K562 (cell line): ENCODE data around the gene LRRC4B. TPM values are rescaled to one million over a fixed set of nuclear protein-coding genes. Genes with fewer than 3 reads are reported as not detected.

Source experiments
- ATAC-seq: fragments of 200-7000 bp; cut with Tn5 transposase; 3 replicates; pipeline ENCODE4 v1.9.1; 2020; ENCODE audit warnings: moderate library complexity
- BruUV-seq: library from RNA; stranded (reverse); fragments of 400-500 nt; replicated peaks from 2 replicates; lab custom pipeline; 2021; lab: Mats Ljungman, UMichigan
- CTCF ChIA-PET: fragments of 300-600 bp; formaldehyde crosslinking; extraction: SDS; loops from one replicate; lab custom pipeline; 2021; ENCODE audit warnings: low intra/inter-chr PET ratio; lab: Yijun Ruan, JAX
- POLR2A ChIA-PET: fragments of 300-600, 350-650 bp; sonication (Branson Sonifier 250); formaldehyde crosslinking; extraction: SDS; loops from one replicate; lab custom pipeline; 2021; ENCODE audit warnings: antibody characterized with exemption, inconsistent platforms; lab: Yijun Ruan, JAX
- DNase-seq, 4 experiments: peaks; one replicate each; pipeline versions ENCODE4 v3.0.0 to v3.0.0-alpha.2; 2011 to 2018; ENCODE audit warnings: low spot score in 3 of 4, mixed read lengths in 3 of 4; ENCODE audit errors: extremely low read depth in 1 of 4
- FAIRE-seq: peaks from 2 replicates; lab custom pipeline; 2011; peaks lifted over from hg19 to GRCh38; lab: Jason Lieb, UNC
- H2AFZ ChIP-seq: 2 replicates; pipeline ENCODE4 v1.6.0; 2011; ENCODE audit warnings: low read depth, low read length, control low read depth, inconsistent platforms
- H3K27ac ChIP-seq: fragments of 200-600 bp; 3 replicates; pipeline ENCODE4 v1.8.0; 2011; ENCODE audit warnings: low read depth, mild to moderate bottlenecking, control low read depth, inconsistent platforms, low read length, moderate library complexity, mixed read lengths; ENCODE audit errors: extremely low read depth
- H3K27me3 ChIP-seq, 2 experiments: fragments of 300-600 bp in 1 of 2; 2 replicates in 1 of 2; 3 replicates in 1 of 2; pipeline versions ENCODE4 v1.6.0 to v1.8.0; 2011; ENCODE audit warnings: inconsistent platforms in 2 of 2, low read length in 2 of 2, mild to moderate bottlenecking in 1 of 2, mixed read lengths in 1 of 2, moderate library complexity in 1 of 2; ENCODE audit not compliant: control insufficient read depth in 2 of 2, insufficient read depth in 2 of 2
- H3K36me3 ChIP-seq: fragments of 300-600 bp; 3 replicates; pipeline ENCODE4 v1.8.0; 2011; ENCODE audit warnings: mild to moderate bottlenecking, low read length, inconsistent platforms; ENCODE audit not compliant: control insufficient read depth, insufficient read depth
- H3K4me1 ChIP-seq, 2 experiments: fragments of 200-600 bp in 1 of 2; replicated peaks in 1 of 2; 2 replicates in 1 of 2; 3 replicates in 1 of 2; pipeline versions ENCODE4 v1.5.1 to v1.8.0; 2011; ENCODE audit warnings: inconsistent platforms in 2 of 2, low read length in 2 of 2, mild to moderate bottlenecking in 1 of 2, mixed read lengths in 1 of 2, moderate library complexity in 1 of 2; ENCODE audit not compliant: control insufficient read depth in 2 of 2, insufficient read depth in 2 of 2
- H3K4me2 ChIP-seq: 2 replicates; pipeline ENCODE4 v1.6.1; 2011; ENCODE audit warnings: low read length, control low read depth, inconsistent platforms, mixed read lengths; ENCODE audit not compliant: insufficient read depth
- H3K4me3 ChIP-seq: fragments of 200-600 bp; sonication (generic), shearing (Covaris generic); 2 replicates; pipeline ENCODE4 v1.5.1; 2016; ENCODE audit warnings: control low read depth, inconsistent platforms
- H3K79me2 ChIP-seq: fragments of 200-600 bp; 3 replicates; pipeline ENCODE4 v1.8.0; 2011; ENCODE audit warnings: low read length, inconsistent platforms; ENCODE audit not compliant: control insufficient read depth, insufficient read depth
- H3K9ac ChIP-seq, 2 experiments: 2 replicates each; pipeline versions ENCODE4 v1.6.0 to v1.6.1; 2011; ENCODE audit warnings: low read depth in 2 of 2, low read length in 2 of 2, control low read depth in 1 of 2, inconsistent platforms in 1 of 2, mild to moderate bottlenecking in 1 of 2, mixed read lengths in 1 of 2; ENCODE audit not compliant: insufficient read depth in 1 of 2
- H3K9me1 ChIP-seq: one replicate; pipeline ENCODE4 v1.6.0; 2011; ENCODE audit warnings: inconsistent platforms, mild to moderate bottlenecking, low read length, moderate library complexity; ENCODE audit not compliant: control insufficient read depth, insufficient read depth
- H3K9me3 ChIP-seq: replicated peaks from 2 replicates; pipeline ENCODE4 v1.5.1; 2011; ENCODE audit warnings: low read depth, low read length, inconsistent platforms; ENCODE audit not compliant: control insufficient read depth, insufficient read depth
- H4K20me1 ChIP-seq: replicated peaks from 2 replicates; pipeline ENCODE4 v1.6.1; 2011; ENCODE audit warnings: low read length, inconsistent platforms, mixed read lengths; ENCODE audit not compliant: control insufficient read depth, insufficient read depth
- ARID1B ChIP-seq: fragments of 450-650 bp; IDR thresholded peaks from 2 replicates; pipeline ENCODE4 v1.6.1; 2016; ENCODE audit warnings: antibody characterized with exemption, mild to moderate bottlenecking, inconsistent platforms
- ATF3 ChIP-seq, 2 experiments: fragments of 450-650 bp in 1 of 2; sonication (generic) in 1 of 2; formaldehyde crosslinking in 1 of 2; IDR thresholded peaks in 1 of 2; conservative IDR thresholded peaks in 1 of 2; 2 replicates each; pipeline versions ENCODE4 v1.6.1 to v1.8.1; 2016 to 2023; ENCODE audit warnings: mild to moderate bottlenecking in 2 of 2, moderate library complexity in 2 of 2, inconsistent platforms in 1 of 2, missing genetic modification reagents in 1 of 2
- BCOR ChIP-seq: fragments of 450-650 bp; IDR thresholded peaks from 2 replicates; pipeline ENCODE4 v1.6.1; 2016
- DACH1 ChIP-seq: fragments of 450-650 bp; IDR thresholded peaks from 2 replicates; pipeline ENCODE4 v1.6.1; 2018; ENCODE audit not compliant: partially characterized antibody
- DLX4 ChIP-seq: fragments of 250-450 bp; sonication (Bioruptor Pico); IDR thresholded peaks from 2 replicates; pipeline ENCODE4 v1.6.1; 2021; ENCODE audit warnings: mild to moderate bottlenecking
- FOXO4 ChIP-seq: fragments of 450-650 bp; formaldehyde crosslinking; IDR thresholded peaks from 2 replicates; pipeline ENCODE4 v1.4.0; 2020; ENCODE audit warnings: mild to moderate bottlenecking, moderate library complexity
- HDAC1 ChIP-seq, 2 experiments: fragments of 450-650 bp; IDR thresholded peaks; 2 replicates each; pipeline ENCODE4 v1.6.1; 2016 to 2017; ENCODE audit warnings: inconsistent platforms in 1 of 2, mild to moderate bottlenecking in 1 of 2, moderate library complexity in 1 of 2
- HNRNPUL1 ChIP-seq: fragments of 200-400 bp; formaldehyde crosslinking; IDR thresholded peaks from 2 replicates; pipeline ENCODE4 v1.6.1; 2017; ENCODE audit warnings: low read length
- IRF2 ChIP-seq: sonication (generic); formaldehyde crosslinking; IDR thresholded peaks from 2 replicates; pipeline ENCODE4 v1.8.1; 2022; ENCODE audit warnings: mild to moderate bottlenecking, missing genetic modification reagents
- NFYB ChIP-seq: IDR thresholded peaks from 2 replicates; pipeline ENCODE4 v1.6.1; 2011; ENCODE audit warnings: mild to moderate bottlenecking, moderate library complexity; ENCODE audit not compliant: insufficient read length; ENCODE audit errors: extremely low read depth
- POLR2H ChIP-seq: IDR thresholded peaks from 2 replicates; pipeline ENCODE4 v1.6.1; 2016; ENCODE audit warnings: missing genetic modification characterization, low read depth, mild to moderate bottlenecking, control low read depth, missing compliant biosample characterization, moderate library complexity
- RBBP5 ChIP-seq: fragments of 200-600 bp; sonication (generic); IDR thresholded peaks from 2 replicates; pipeline ENCODE4 v1.6.1; 2012; ENCODE audit warnings: borderline replicate concordance, mild to moderate bottlenecking, low read length, control low read depth, inconsistent platforms; ENCODE audit not compliant: insufficient read depth, poor library complexity, severe bottlenecking
- SLC30A9 ChIP-seq: fragments of 250-450 bp; sonication (Bioruptor Pico); IDR thresholded peaks from 2 replicates; pipeline ENCODE4 v1.8.0; 2022; ENCODE audit warnings: mild to moderate bottlenecking, moderate library complexity
- ZNF133 ChIP-seq: fragments of 250-450 bp; sonication (Bioruptor Pico); IDR thresholded peaks from 2 replicates; pipeline ENCODE4 v1.4.0; 2020; ENCODE audit warnings: mild to moderate bottlenecking
- ZNF239 ChIP-seq: fragments of 250-450 bp; sonication (Bioruptor Pico); IDR thresholded peaks from 2 replicates; pipeline ENCODE4 v1.4.0; 2020; ENCODE audit warnings: mild to moderate bottlenecking
- ZNF76 ChIP-seq: fragments of 250-450 bp; sonication (Bioruptor Pico); IDR thresholded peaks from 2 replicates; pipeline ENCODE4 v1.4.0; 2020; ENCODE audit warnings: mild to moderate bottlenecking, moderate library complexity, borderline replicate concordance
- WGBS: fragments of 100-300 bp; shearing (Covaris generic); methylation state at CpG from one replicate; pipeline ENCODE4 v1.1.6; 2016; ENCODE audit warnings: low coverage, mixed read lengths; ENCODE audit not compliant: insufficient coverage; ENCODE audit errors: missing lambda C conversion rate; 5-methylcytosine and 5-hydroxymethylcytosine counted together
- in situ Hi-C: fragments of 300-500 bp; cut with MboI; formaldehyde crosslinking; loops from 4 replicates; pipeline ENCODE4 v1.15.0; 2018; ENCODE audit warnings: inconsistent platforms, mixed read lengths
- intact Hi-C: fragments of 100-400 bp; cut with micrococcal nuclease; formaldehyde crosslinking; loops from 2 replicates; pipeline ENCODE4 v1.14.2; 2022
- polyA plus RNA-seq, 8 experiments: library from polyadenylated mRNA; depleted of rRNA in 4 of 8; stranded (reverse) in 5 of 8; unstranded in 3 of 8; fragments of >200 nt; fragmentation: Nextera tagmentation in 2 of 8; fragmentation: Illumina TruSeq in 1 of 8; extraction: Ambion mirVana in 2 of 8; extraction: Trizol in 1 of 8; gene quantifications; 2 replicates each; pipeline versions ENCODE4 v1.2.1 to v1.2.3, GENCODE V29; 2011 to 2014; ENCODE audit warnings: inconsistent platforms in 1 of 8, missing spikeins in 1 of 8
- total RNA-seq, 7 experiments: library from RNA; depleted of rRNA in 6 of 7; stranded (reverse); fragments of >200 nt in 6 of 7; fragmentation: Illumina TruSeq in 2 of 7; extraction: Trizol in 2 of 7; gene quantifications; 2 replicates each; pipeline versions ENCODE4 v1.2.1 to v1.2.3, GENCODE V29; 2011 to 2021; ENCODE audit warnings: low replicate concordance in 1 of 7
- TF ChIP-seq, protein P1 (sequence below), 2 experiments: fragments of 250-450 bp in 1 of 2; fragments of 450-650 bp in 1 of 2; sonication (Bioruptor Pico) in 1 of 2; IDR thresholded peaks; 2 replicates each; pipeline versions ENCODE4 v1.6.1 to v1.8.0; 2016 to 2021; ENCODE audit warnings: mild to moderate bottlenecking in 2 of 2, moderate library complexity in 2 of 2, missing compliant biosample characterization in 1 of 2, missing genetic modification characterization in 1 of 2

The LRRC4B gene
- total and polyA plus RNA-seq, 9 of the 15 experiments (the other 6 are each of a cell fraction or from before 2014, with no cell fraction given) = 0.18 to 9.6 (median 2.9) TPM; not detected in 2

GRCh38 chr19:50498219-50499056 lies 69.8 kb downstream of the LRRC4B start:
- DNase-seq (no peak), ATAC-seq (no peak), FAIRE-seq (no peak)
- Histone ChIP-seq H3K4me1 (peaks cover 0 to 29% of the 10 kb centered on the region in 2 experiments; a peak in 3 of 5 replicates), H3K36me3 (no peaks in the 10 kb centered on the region), H3K4me3 (no peak overlapping the region), H3K9me1 (no peaks in the 10 kb centered on the region), H4K20me1 (no peaks in the 10 kb centered on the region), H3K27me3 (no peaks in the 10 kb centered on the region), H3K79me2 (no peaks in the 10 kb centered on the region), H3K27ac (no peak overlapping the region), H2AFZ (no peak overlapping the region), H3K9ac (no peak overlapping the region), H3K9me3 (no peaks in the 10 kb centered on the region), H3K4me2 (no peak overlapping the region)
- in situ Hi-C loops = no loop called here
- BruUV-seq = no TSS peak
- ChIA-PET POLR2A (no interaction called here), CTCF (no interaction called here)
- intact Hi-C loops = no loop called here
- WGBS = 25% methylated on average over 7 of the region's 11 CpGs
- TF ChIP-seq ZNF239 (no peak), DLX4 (CRISPR knock-in tag) (no peak), ATF3 (IDR thresholded peaks at IDR 0.05) (no peak), ATF3 (CRISPR knock-in tag; conservative IDR thresholded peaks at IDR 0.05) (no peak), ARID1B (no peak), ZNF76 (CRISPR knock-in tag) (no peak), POLR2H (tag) (no peak), IRF2 (CRISPR knock-in tag) (no peak), SLC30A9 (CRISPR knock-in tag) (no peak), FOXO4 (CRISPR knock-in tag) (no peak), DACH1 (no peak), HDAC1 (IDR thresholded peaks at IDR 0.05) (peak in 1 of 2 experiments; percentile 34; a peak in 1 of 4 replicates), BCOR (peak; percentile 62; the same call in 1 of the 2 replicates), RBBP5 (no peak), ZNF133 (CRISPR knock-in tag) (no peak), HNRNPUL1 (no peak), NFYB (no peak)
- TF ChIP-seq, protein P1, sequence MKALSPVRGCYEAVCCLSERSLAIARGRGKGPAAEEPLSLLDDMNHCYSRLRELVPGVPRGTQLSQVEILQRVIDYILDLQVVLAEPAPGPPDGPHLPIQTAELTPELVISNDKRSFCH (CRISPR knock-in tag; IDR thresholded peaks at IDR 0.05) = no peak
- TF ChIP-seq, protein P1 (tag; IDR thresholded peaks at IDR 0.05) = no peak
